ENCODE results near the gene PROCA1.

Gene PROCA1

GRCh38 chr17:28705728-28706334, 5.9 kb downstream of the PROCA1 start:
- Histone ChIP-seq H3K79me2 (ENCODE audit: control insufficient read depth, low read length) (peaks cover 9% of the 10 kb centered on the region), H3F3A (ENCODE audit: control insufficient read depth, insufficient read depth) (peaks cover 10% of the 10 kb centered on the region), H3K36me3 (ENCODE audit: control insufficient read depth, low read length) (peaks cover 42% of the 10 kb centered on the region), H3K4me1 (ENCODE audit: control insufficient read depth, low read length) (peaks cover 10% of the 10 kb centered on the region), H3K9me3 (ENCODE audit: control insufficient read depth, insufficient read depth, low read length) (no peaks in the 10 kb centered on the region), H3K9me2 (replicated peaks; ENCODE audit: control insufficient read depth, low read length) (no peaks in the 10 kb centered on the region), H3K27ac (ENCODE audit: low read depth, low read length) (no peak overlapping the region), H3K4me3 (ENCODE audit: low read length) (no peak overlapping the region), H3K4me2 (ENCODE audit: low read length) (no peak overlapping the region), H4K20me1 (ENCODE audit: control insufficient read depth, insufficient read depth, low read depth, low read length) (no peaks in the 10 kb centered on the region), H3K27me3 (ENCODE audit: control insufficient read depth, low read length) (no peaks in the 10 kb centered on the region)
- TF ChIP-seq CTCF (IDR thresholded peaks at IDR 0.05; ENCODE audit: low read depth, low read length, poor library complexity, severe bottlenecking): no peak
- TF ChIP-seq EZH2phosphoT487 (IDR thresholded peaks at IDR 0.05; ENCODE audit: borderline replicate concordance, low read length): no peak

- Histone ChIP-seq H3K79me2 (ENCODE audit: control insufficient read depth, low read length) (0 out of 2 replicates have a peak, but pooled peaks cover 4% of the 10 kb centered on the region), H3K4me2 (ENCODE audit: low read length) (no peak overlapping the region), H3F3A (ENCODE audit: control insufficient read depth, insufficient read depth) (peaks cover 10% of the 10 kb centered on the region), H3K9me2 (replicated peaks; ENCODE audit: control insufficient read depth, low read length) (no peaks in the 10 kb centered on the region), H4K20me1 (ENCODE audit: control insufficient read depth, insufficient read depth, low read depth, low read length) (no peaks in the 10 kb centered on the region), H3K4me1 (ENCODE audit: control insufficient read depth, low read length) (peaks cover 5% of the 10 kb centered on the region), H3K27me3 (ENCODE audit: control insufficient read depth, low read length) (no peaks in the 10 kb centered on the region), H3K4me3 (ENCODE audit: low read length) (no peak overlapping the region), H3K9me3 (ENCODE audit: control insufficient read depth, insufficient read depth, low read length) (no peaks in the 10 kb centered on the region), H3K27ac (ENCODE audit: low read depth, low read length) (no peak overlapping the region), H3K36me3 (ENCODE audit: control insufficient read depth, low read length) (peaks cover 49% of the 10 kb centered on the region)
- TF ChIP-seq EZH2phosphoT487 (IDR thresholded peaks at IDR 0.05; ENCODE audit: borderline replicate concordance, low read length) (no peak), CTCF (IDR thresholded peaks at IDR 0.05; ENCODE audit: low read depth, low read length, poor library complexity, severe bottlenecking) (no peak)
Measured at GRCh38 chr17:28705074-28705659, 6.5 kb downstream of the PROCA1 start.

- TF ChIP-seq EZH2phosphoT487 (IDR thresholded peaks at IDR 0.05; ENCODE audit: borderline replicate concordance, low read length): no peak
- no peak for TF ChIP-seq CTCF (IDR thresholded peaks at IDR 0.05; ENCODE audit: low read depth, low read length, poor library complexity, severe bottlenecking)
- H3K79me2 ChIP-seq (ENCODE audit: control insufficient read depth, low read length): no peaks in the 10 kb centered on the region
- no peak overlapping the region for H3K4me3 ChIP-seq (ENCODE audit: low read length)
- no peaks in the 10 kb centered on the region for H3K27me3 ChIP-seq (ENCODE audit: control insufficient read depth, low read length)
- H4K20me1 ChIP-seq (ENCODE audit: control insufficient read depth, insufficient read depth, low read depth, low read length): no peaks in the 10 kb centered on the region
- H3K27ac ChIP-seq (ENCODE audit: low read depth, low read length): no peak overlapping the region
- no peaks in the 10 kb centered on the region for H3K9me3 ChIP-seq (ENCODE audit: control insufficient read depth, insufficient read depth, low read length)
- no peaks in the 10 kb centered on the region for H3K4me1 ChIP-seq (ENCODE audit: control insufficient read depth, low read length)
- no peaks in the 10 kb centered on the region for H3K9me2 ChIP-seq (replicated peaks; ENCODE audit: control insufficient read depth, low read length)
- peaks cover 57% of the 10 kb centered on the region for H3K36me3 ChIP-seq (ENCODE audit: control insufficient read depth, low read length)
- H3F3A ChIP-seq (ENCODE audit: control insufficient read depth, insufficient read depth): peaks cover 10% of the 10 kb centered on the region
- H3K4me2 ChIP-seq (ENCODE audit: low read length): no peak overlapping the region
Measured at GRCh38 chr17:28704219-28704858, 7.3 kb downstream of the PROCA1 start.
